ENCODE results near the gene SLX1A. TPM values are rescaled to one million over a fixed set of nuclear protein-coding genes. Genes with fewer than 3 reads are reported as not detected.

Gene SLX1A
- total and polyA plus RNA-seq, 2 of the 4 experiments (the other 2 are of a cell fraction): 8.4 to 35.1 TPM

- Histone ChIP-seq H3K4me2 (ENCODE audit: low read depth, low read length) (no peak overlapping the region), H3K14ac (replicated peaks; ENCODE audit: low read depth, low read length) (no peak overlapping the region), H2BK15ac (ENCODE audit: low read depth, low read length) (no peak overlapping the region), H4K5ac (ENCODE audit: low read depth, low read length) (no peak overlapping the region), H3K56ac (ENCODE audit: extremely low read depth, insufficient read depth, low read length) (no peak overlapping the region), H3K9ac (ENCODE audit: low read depth, low read length) (no peak overlapping the region), H3K23ac (ENCODE audit: low read depth, low read length) (no peak overlapping the region), H3K36me3 (ENCODE audit: control insufficient read depth, insufficient read depth, low read length) (no peaks in the 10 kb centered on the region), H4K91ac (ENCODE audit: insufficient read depth, low read depth, low read length) (no peak overlapping the region), H2BK5ac (ENCODE audit: low read depth, low read length, poor library complexity, severe bottlenecking) (no peak overlapping the region), H2AK9ac (replicated peaks; ENCODE audit: low read depth, low read length, poor library complexity) (no peak overlapping the region), H3K27me3 (ENCODE audit: control insufficient read depth, insufficient read depth, low read length) (no peaks in the 10 kb centered on the region; the same call in 1 of the 2 replicates), H3K9me3 (ENCODE audit: control insufficient read depth, insufficient read depth, low read length) (peaks cover 10% of the 10 kb centered on the region), H2BK120ac (ENCODE audit: low read depth, low read length) (no peak overlapping the region), H3K18ac (ENCODE audit: low read depth, low read length) (no peak overlapping the region), H3K9me1 (ENCODE audit: insufficient read depth, low read length) (no peaks in the 10 kb centered on the region), H3K4me3 (ENCODE audit: insufficient read depth, low read depth, low read length) (no peak overlapping the region), H3K79me1 (ENCODE audit: low read depth in 1 of 2, low read length in 2 of 2) (no peaks in the 10 kb centered on the region), H2BK20ac (ENCODE audit: low read depth, low read length) (no peak overlapping the region), H2AK5ac (ENCODE audit: low read depth, low read length) (no peak overlapping the region), H3K27ac (ENCODE audit: insufficient read depth, low read length) (no peak overlapping the region), H3K4me1 (ENCODE audit: control insufficient read depth, insufficient read depth, low read length) (no peaks in the 10 kb centered on the region), H2AFZ (replicated peaks; ENCODE audit: low read length, poor library complexity) (no peak overlapping the region), H4K20me1 (ENCODE audit: insufficient read depth, low read length) (no peaks in the 10 kb centered on the region), H3K4ac (ENCODE audit: low read depth, low read length) (no peak overlapping the region), H4K8ac (ENCODE audit: low read depth in 2 of 2, low read length in 2 of 2) (no peak overlapping the region)
- ChIA-PET CTCF (no interaction called here), POLR2A (ENCODE audit: unreplicated experiment) (no interaction called here)
- BruUV-seq (replicated peaks): no TSS peak
- intact Hi-C loops (cut with micrococcal nuclease) (no loop called here), dilution Hi-C loops (cut with HindIII; ENCODE audit: low sequenced_read_pairs, unreplicated experiment) (no loop called here), in situ Hi-C loops (cut with MboI; ENCODE audit: low sequenced_read_pairs) (loop anchor here (5.0 kb wide), 1 partner anchor 54 kb away; the partner anchor contains the start of gene YPEL3)
- no CpG with 5 or more reads among the region's 7 CpGs for WGBS, 2 experiments (ENCODE audit: extremely low coverage in 2 of 2, insufficient read length in 1 of 2)
- DNase-seq (no peak), ATAC-seq (ENCODE audit: low read depth) (no peak)
- no peak for TF ChIP-seq SMC3 (IDR thresholded peaks at IDR 0.05; ENCODE audit: low read depth, low read length)
- no peak for TF ChIP-seq MAZ (IDR thresholded peaks at IDR 0.05; ENCODE audit: borderline replicate concordance, low read depth, low read length)
- TF ChIP-seq POLR2A (IDR thresholded peaks at IDR 0.05; ENCODE audit: low read depth, low read length): no peak
- TF ChIP-seq ELK1 (IDR thresholded peaks at IDR 0.05; ENCODE audit: borderline replicate concordance, low read depth, low read length): no peak
- no peak for TF ChIP-seq BHLHE40 (IDR thresholded peaks at IDR 0.05; ENCODE audit: low read depth, low read length)
- no peak for TF ChIP-seq CEBPB (IDR thresholded peaks at IDR 0.05; ENCODE audit: low read depth, low read length)
- no peak for TF ChIP-seq RAD21 (IDR thresholded peaks at IDR 0.05; ENCODE audit: low read length)
- TF ChIP-seq MAFK (IDR thresholded peaks at IDR 0.05; ENCODE audit: low read depth, low read length): no peak
- TF ChIP-seq MXI1 (IDR thresholded peaks at IDR 0.05; ENCODE audit: borderline replicate concordance, low read depth, low read length): no peak
- TF ChIP-seq USF2 (IDR thresholded peaks at IDR 0.05; ENCODE audit: low read depth, low read length): no peak
- TF ChIP-seq RCOR1 (IDR thresholded peaks at IDR 0.05; ENCODE audit: insufficient replicate concordance, low read length): no peak
- TF ChIP-seq CTCF (conservative IDR thresholded peaks at IDR 0.05; ENCODE audit: low read depth, low read length): no peak
- no peak for TF ChIP-seq FOS (IDR thresholded peaks at IDR 0.05; ENCODE audit: low read depth, low read length)
- TF ChIP-seq CHD1 (IDR thresholded peaks at IDR 0.05; ENCODE audit: low read depth, low read length): no peak
- no peak for TF ChIP-seq NFE2L2 (IDR thresholded peaks at IDR 0.05; ENCODE audit: low read depth, low read length)
- no peak for TF ChIP-seq RFX5 (IDR thresholded peaks at IDR 0.05; ENCODE audit: low read depth, low read length)
These were observed 42.6 kb upstream of the SLX1A start for GRCh38 chr16:30151091-30151490.
